Endothelial cell of umbilical vein (primary cell): ENCODE results near the gene VPS54. TPM values are rescaled to one million over a fixed set of nuclear protein-coding genes. Genes with fewer than 3 reads are reported as not detected.
A peak's percentile ranks its signal among the peaks of the same experiment; 100 is the strongest.

Experiments used
- BruUV-seq: library from RNA; stranded (reverse); fragments of 400-500 nt; replicated peaks from 2 replicates; lab custom pipeline; 2021; lab: Mats Ljungman, UMichigan
- CTCF ChIA-PET: fragments of 300-600, 350-600 bp; sonication (Branson Sonifier 250); formaldehyde crosslinking; loops from one replicate; lab custom pipeline; 2021; ENCODE audit warnings: antibody characterized with exemption, inconsistent platforms; lab: Charles Lee
- POLR2A ChIA-PET: fragments of 300-600, 350-600 bp; sonication (Branson Sonifier 250); formaldehyde crosslinking; loops from one replicate; lab custom pipeline; 2021; ENCODE audit warnings: antibody characterized with exemption, inconsistent platforms; lab: Charles Lee
- DNase-seq: peaks from one replicate; pipeline ENCODE4 v3.0.0-alpha.2; 2011; ENCODE audit warnings: low read depth, low spot score
- FAIRE-seq: peaks from 2 replicates; lab custom pipeline; 2011; peaks lifted over from hg19 to GRCh38; lab: Jason Lieb, UNC
- H2AFZ ChIP-seq: 2 replicates; pipeline ENCODE4 v1.6.0; 2012; ENCODE audit warnings: low read depth, low read length, control low read depth, inconsistent platforms
- H3K27ac ChIP-seq: 2 replicates; pipeline ENCODE4 v1.5.1; 2011; ENCODE audit warnings: low read depth, mild to moderate bottlenecking, control low read depth, low read length, moderate library complexity; ENCODE audit not compliant: insufficient read depth
- H3K27me3 ChIP-seq, 2 experiments: 2 replicates each; pipeline versions ENCODE4 v1.6.0 to v1.6.1; 2011; ENCODE audit warnings: low read length in 2 of 2, mixed read lengths in 1 of 2; ENCODE audit not compliant: control insufficient read depth in 2 of 2, insufficient read depth in 2 of 2
- H3K36me3 ChIP-seq, 2 experiments: 2 replicates in 1 of 2; 3 replicates in 1 of 2; pipeline ENCODE4 v1.5.1; 2011; ENCODE audit warnings: low read length in 2 of 2, mild to moderate bottlenecking in 1 of 2, moderate library complexity in 1 of 2; ENCODE audit not compliant: control insufficient read depth in 2 of 2, insufficient read depth in 2 of 2; ENCODE audit errors: extremely low read depth in 1 of 2
- H3K4me1 ChIP-seq: 3 replicates; pipeline ENCODE4 v1.5.1; 2011; ENCODE audit warnings: mild to moderate bottlenecking, low read length; ENCODE audit not compliant: control insufficient read depth, insufficient read depth; ENCODE audit errors: extremely low read depth
- H3K4me2 ChIP-seq: 2 replicates; pipeline ENCODE4 v1.6.1; 2011; ENCODE audit warnings: low read length, control low read depth, mixed read lengths; ENCODE audit not compliant: insufficient read depth
- H3K4me3 ChIP-seq, 3 experiments: fragments of 200-600 bp in 1 of 3; sonication (generic), shearing (Covaris generic) in 1 of 3; replicated peaks in 1 of 3; 2 replicates each; pipeline ENCODE4 v1.5.1; 2011 to 2016; ENCODE audit warnings: control low read depth in 3 of 3, low read length in 3 of 3, mild to moderate bottlenecking in 2 of 3, inconsistent platforms in 1 of 3, low read depth in 1 of 3, moderate library complexity in 1 of 3; ENCODE audit not compliant: insufficient read depth in 1 of 3
- H3K79me2 ChIP-seq: 2 replicates; pipeline ENCODE4 v1.6.0; 2012; ENCODE audit warnings: low read length, inconsistent platforms; ENCODE audit not compliant: control insufficient read depth, insufficient read depth
- H3K9ac ChIP-seq: replicated peaks from 2 replicates; pipeline ENCODE3; 2011; ENCODE audit warnings: low read length, control low read depth; ENCODE audit not compliant: insufficient read depth; ENCODE audit errors: extremely low read depth
- H3K9me1 ChIP-seq: replicated peaks from 3 replicates; pipeline ENCODE4 v1.6.0; 2011; ENCODE audit warnings: mild to moderate bottlenecking, low read length; ENCODE audit not compliant: control insufficient read depth, insufficient read depth; ENCODE audit errors: extremely low read depth
- H3K9me3 ChIP-seq: replicated peaks from 2 replicates; pipeline ENCODE4 v1.5.1; 2012; ENCODE audit warnings: low read length, inconsistent platforms; ENCODE audit not compliant: control insufficient read depth, insufficient read depth
- H4K20me1 ChIP-seq: replicated peaks from 2 replicates; pipeline ENCODE3; 2011; ENCODE audit warnings: mild to moderate bottlenecking, low read length; ENCODE audit not compliant: control insufficient read depth, insufficient read depth; ENCODE audit errors: extremely low read depth
- EZH2 ChIP-seq: IDR thresholded peaks from 2 replicates; pipeline ENCODE4 v1.6.1; 2012; ENCODE audit warnings: borderline replicate concordance, low read depth, mild to moderate bottlenecking, moderate library complexity, low read length, inconsistent platforms; ENCODE audit not compliant: severe bottlenecking
- FOS ChIP-seq: IDR thresholded peaks from 2 replicates; pipeline ENCODE4 v1.6.1; 2011; ENCODE audit warnings: mild to moderate bottlenecking, low read length, moderate library complexity, borderline replicate concordance; ENCODE audit not compliant: insufficient read depth
- GATA2 ChIP-seq: IDR thresholded peaks from 2 replicates; pipeline ENCODE4 v1.7.0; 2011; ENCODE audit warnings: low read depth, mild to moderate bottlenecking, moderate library complexity, mixed read lengths, low read length; ENCODE audit not compliant: insufficient read length, insufficient read depth
- JUN ChIP-seq: IDR thresholded peaks from 2 replicates; pipeline ENCODE4 v1.6.1; 2011; ENCODE audit warnings: borderline replicate concordance, low read depth; ENCODE audit not compliant: insufficient read length, insufficient read depth
- MYC ChIP-seq: IDR thresholded peaks from one replicate; pipeline ENCODE4 v1.6.1; 2011; ENCODE audit warnings: mild to moderate bottlenecking, low read depth, low read length
- POLR2A ChIP-seq: IDR thresholded peaks from 2 replicates; pipeline ENCODE4 v1.6.1; 2012; ENCODE audit warnings: low read depth, mild to moderate bottlenecking, control low read depth, low read length
- POLR2AphosphoS5 ChIP-seq: IDR thresholded peaks from 2 replicates; pipeline ENCODE4 v1.6.1; 2012; ENCODE audit warnings: low read depth, mild to moderate bottlenecking, control low read depth, low read length, moderate library complexity; ENCODE audit not compliant: insufficient read depth
- dilution Hi-C: fragments of 300-500 bp; cut with MboI; formaldehyde crosslinking; loops from one replicate; pipeline ENCODE4 v1.15.0; 2019; ENCODE audit warnings: low sequenced_read_pairs; ENCODE audit not compliant: extremely low pct_ligation_motif_present
- intact Hi-C: fragments of 100-400 bp; cut with micrococcal nuclease; formaldehyde crosslinking; loops from one replicate; pipeline ENCODE4 v1.10.0; 2022
- polyA plus RNA-seq, 4 experiments: library from polyadenylated mRNA; depleted of rRNA in 3 of 4; stranded (reverse) in 3 of 4; unstranded in 1 of 4; fragments of >200 nt; gene quantifications; 2 replicates each; pipeline versions ENCODE4 v1.2.1 to v1.2.3, GENCODE V29; 2011 to 2012; ENCODE audit warnings: missing spikeins in 1 of 4
- total RNA-seq: library from RNA; stranded (reverse); gene quantifications from 2 replicates; pipeline ENCODE4 v1.2.3, GENCODE V29; 2021
- TF ChIP-seq, protein P1 (sequence below): IDR thresholded peaks from 2 replicates; pipeline ENCODE4 v1.6.1; 2011; ENCODE audit not compliant: insufficient read depth, insufficient read length
- TF ChIP-seq, protein P2 (sequence below), 2 donors: IDR thresholded peaks; 1 replicate in 1 of 2; 2 replicates in 1 of 2; pipeline ENCODE4 v1.5.1; 2011; ENCODE audit warnings: low read length in 2 of 2, mild to moderate bottlenecking in 2 of 2, moderate library complexity in 2 of 2, control low read depth in 1 of 2, inconsistent platforms in 1 of 2, low read depth in 1 of 2; ENCODE audit not compliant: insufficient read depth in 1 of 2; ENCODE audit errors: extremely low read depth in 1 of 2

Gene VPS54
- total and polyA plus RNA-seq, 2 donors (not counting 3 experiments of a cell fraction or from before 2014, with no cell fraction given), result 6.3 to 17.7 TPM

DNA sequence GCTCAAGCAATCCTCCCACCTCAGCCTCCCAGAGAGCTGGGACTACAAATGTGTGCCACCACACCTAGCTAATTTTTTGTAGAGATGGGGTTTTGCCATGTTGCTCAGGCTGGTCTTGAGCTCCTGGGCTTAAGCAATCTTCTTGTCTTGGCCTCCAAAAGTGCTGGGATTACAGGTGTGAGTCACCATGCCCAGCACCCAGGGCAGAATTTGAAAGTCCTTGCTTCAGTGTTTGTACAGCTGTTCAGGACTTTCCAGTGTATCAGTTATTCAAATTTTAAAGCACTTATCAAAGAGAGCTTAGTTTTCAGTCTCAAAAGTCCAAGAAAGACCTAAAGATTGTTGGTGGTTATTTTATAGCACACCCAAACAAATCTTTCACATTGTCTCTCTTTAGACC, 43.6 kb upstream of the VPS54 start:
- ChIA-PET POLR2A (interaction anchor here (0.5 kb wide), 1 partner anchor 1090 kb away, joined by 3 read pairs; no protein-coding TSS in a partner anchor), CTCF (interaction anchor here (0.9 to 3.2 kb wide), 5 partner anchors 8 to 425 kb away, joined by 3 to 18 read pairs (median 7); no protein-coding TSS in a partner anchor)
- no peaks in the 10 kb centered on the region for H3K9me3 ChIP-seq
- peak overlapping the region; percentile 38 for H2AFZ ChIP-seq
- H3K79me2 ChIP-seq, result no peaks in the 10 kb centered on the region
- H3K27ac ChIP-seq, result peak overlapping the region; percentile 99
- H4K20me1 ChIP-seq, result no peaks in the 10 kb centered on the region
- H3K36me3 ChIP-seq, result no peaks in the 10 kb centered on the region
- dilution Hi-C loops (no loop called here), intact Hi-C loops (no loop called here)
- peak; percentile 76 for FAIRE-seq
- TF ChIP-seq FOS (peak; percentile 43), JUN (no peak)
- TF ChIP-seq, protein P1, sequence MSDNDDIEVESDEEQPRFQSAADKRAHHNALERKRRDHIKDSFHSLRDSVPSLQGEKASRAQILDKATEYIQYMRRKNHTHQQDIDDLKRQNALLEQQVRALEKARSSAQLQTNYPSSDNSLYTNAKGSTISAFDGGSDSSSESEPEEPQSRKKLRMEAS, result no peak
- peak overlapping the region; percentile 81 for H3K4me2 ChIP-seq
- peak overlapping the region; percentile 89 for H3K9ac ChIP-seq
- peak; percentile 65 for DNase-seq
- H3K4me1 ChIP-seq, result peaks cover 24% of the 10 kb centered on the region
- no TSS peak for BruUV-seq
- H3K9me1 ChIP-seq, result no peaks in the 10 kb centered on the region
- no peak overlapping the region for H3K4me3 ChIP-seq
- no peaks in the 10 kb centered on the region for H3K27me3 ChIP-seq

DNA sequence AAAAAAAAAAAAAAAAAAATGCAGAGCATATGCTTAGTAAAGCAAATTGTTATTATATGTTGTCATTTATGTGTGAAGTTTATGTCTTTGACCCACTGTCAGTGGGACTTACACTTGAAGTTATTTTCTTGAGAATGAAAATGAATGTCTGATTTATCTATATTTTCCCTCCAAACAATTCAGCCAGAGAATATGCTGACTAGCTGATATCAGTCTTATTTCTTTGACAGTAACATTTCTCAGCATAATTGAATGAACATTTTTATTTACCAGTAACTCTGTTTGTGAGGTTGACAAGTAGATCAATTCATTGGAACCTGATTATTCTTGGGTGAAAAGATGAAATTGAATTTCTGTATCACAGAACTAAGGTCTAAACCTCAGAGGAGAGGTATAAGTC, 40.0 kb upstream of the VPS54 start:
- H3K4me2 ChIP-seq, result no peak overlapping the region
- no peaks in the 10 kb centered on the region for H3K79me2 ChIP-seq
- H2AFZ ChIP-seq, result no peak overlapping the region
- no peaks in the 10 kb centered on the region for H3K9me3 ChIP-seq
- H3K9me1 ChIP-seq, result no peaks in the 10 kb centered on the region
- FAIRE-seq (no peak), DNase-seq (no peak)
- TF ChIP-seq, protein P1, result no peak
- TF ChIP-seq EZH2 (no peak), GATA2 (no peak), JUN (no peak), POLR2A (no peak), MYC (no peak), POLR2AphosphoS5 (no peak), FOS (no peak)
- TF ChIP-seq, protein P2, sequence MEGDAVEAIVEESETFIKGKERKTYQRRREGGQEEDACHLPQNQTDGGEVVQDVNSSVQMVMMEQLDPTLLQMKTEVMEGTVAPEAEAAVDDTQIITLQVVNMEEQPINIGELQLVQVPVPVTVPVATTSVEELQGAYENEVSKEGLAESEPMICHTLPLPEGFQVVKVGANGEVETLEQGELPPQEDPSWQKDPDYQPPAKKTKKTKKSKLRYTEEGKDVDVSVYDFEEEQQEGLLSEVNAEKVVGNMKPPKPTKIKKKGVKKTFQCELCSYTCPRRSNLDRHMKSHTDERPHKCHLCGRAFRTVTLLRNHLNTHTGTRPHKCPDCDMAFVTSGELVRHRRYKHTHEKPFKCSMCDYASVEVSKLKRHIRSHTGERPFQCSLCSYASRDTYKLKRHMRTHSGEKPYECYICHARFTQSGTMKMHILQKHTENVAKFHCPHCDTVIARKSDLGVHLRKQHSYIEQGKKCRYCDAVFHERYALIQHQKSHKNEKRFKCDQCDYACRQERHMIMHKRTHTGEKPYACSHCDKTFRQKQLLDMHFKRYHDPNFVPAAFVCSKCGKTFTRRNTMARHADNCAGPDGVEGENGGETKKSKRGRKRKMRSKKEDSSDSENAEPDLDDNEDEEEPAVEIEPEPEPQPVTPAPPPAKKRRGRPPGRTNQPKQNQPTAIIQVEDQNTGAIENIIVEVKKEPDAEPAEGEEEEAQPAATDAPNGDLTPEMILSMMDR (IDR thresholded peaks at IDR 0.05; ENCODE audit: extremely low read depth in 1 of 2, insufficient read depth in 1 of 2, low read depth in 1 of 2, low read length in 2 of 2), result no peak
- no peak overlapping the region for H3K4me3 ChIP-seq
- peaks cover 16% of the 10 kb centered on the region for H3K4me1 ChIP-seq
- no peaks in the 10 kb centered on the region for H4K20me1 ChIP-seq
- dilution Hi-C loops, result no loop called here
- ChIA-PET POLR2A (no interaction called here), CTCF (interaction anchor here (0.8 kb wide), 1 partner anchor 82 kb away, joined by 3 read pairs; no protein-coding TSS in a partner anchor)
- H3K9ac ChIP-seq, result no peak overlapping the region
- no peaks in the 10 kb centered on the region for H3K27me3 ChIP-seq
- H3K36me3 ChIP-seq, result no peaks in the 10 kb centered on the region
- intact Hi-C loops, result no loop called here
- H3K27ac ChIP-seq, result no peak overlapping the region
- no TSS peak for BruUV-seq
